M059J (cell line): ENCODE data around the gene MMP24OS. TPM values are rescaled to one million over a fixed set of nuclear protein-coding genes. Genes with fewer than 3 reads are reported as not detected.
A peak's percentile ranks its signal among the peaks of the same experiment; 100 is the strongest.

Experiments
- DNase-seq: peaks from one replicate; pipeline ENCODE4 v3.0.0-alpha.2; 2012; ENCODE audit warnings: low read depth
- total RNA-seq: library from RNA; depleted of rRNA; stranded (reverse); fragments of >200 nt; shearing (Covaris generic); gene quantifications from 2 replicates; pipeline ENCODE4 v1.2.3, GENCODE V29; 2014

MMP24OS gene
- total RNA-seq, 1 experiment from 2014 or later, result 19.4 TPM

DNA sequence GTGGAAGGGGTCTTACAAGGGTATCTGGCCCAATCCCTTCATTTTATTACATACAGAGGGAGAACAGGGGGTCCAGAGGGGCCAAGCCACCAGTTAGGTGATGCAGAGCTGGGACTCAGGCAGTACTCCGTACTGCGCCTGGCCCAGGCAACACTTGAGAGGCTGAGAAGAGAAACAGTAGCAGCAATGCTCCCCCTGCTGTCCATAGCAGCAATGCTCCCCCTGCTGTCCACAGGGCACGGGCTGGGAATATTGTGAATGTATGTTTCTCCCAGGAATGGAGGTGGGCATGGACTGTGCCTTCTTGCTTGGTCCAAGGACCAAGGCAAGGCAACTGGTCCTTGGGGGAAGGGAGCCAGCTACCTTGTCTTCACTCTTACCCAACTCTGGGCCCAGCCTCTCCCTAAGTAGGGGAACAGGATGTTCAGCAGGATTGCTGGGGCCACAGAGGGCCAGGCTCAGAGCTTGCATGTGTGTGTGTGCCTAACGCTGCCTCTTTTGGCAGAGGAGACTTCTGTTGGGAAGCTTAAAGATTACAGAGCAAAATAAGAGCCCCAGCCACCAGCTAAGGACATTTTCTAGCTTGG, 29.1 kb upstream of the MMP24OS start:
- peak; percentile 90 for DNase-seq

DNA sequence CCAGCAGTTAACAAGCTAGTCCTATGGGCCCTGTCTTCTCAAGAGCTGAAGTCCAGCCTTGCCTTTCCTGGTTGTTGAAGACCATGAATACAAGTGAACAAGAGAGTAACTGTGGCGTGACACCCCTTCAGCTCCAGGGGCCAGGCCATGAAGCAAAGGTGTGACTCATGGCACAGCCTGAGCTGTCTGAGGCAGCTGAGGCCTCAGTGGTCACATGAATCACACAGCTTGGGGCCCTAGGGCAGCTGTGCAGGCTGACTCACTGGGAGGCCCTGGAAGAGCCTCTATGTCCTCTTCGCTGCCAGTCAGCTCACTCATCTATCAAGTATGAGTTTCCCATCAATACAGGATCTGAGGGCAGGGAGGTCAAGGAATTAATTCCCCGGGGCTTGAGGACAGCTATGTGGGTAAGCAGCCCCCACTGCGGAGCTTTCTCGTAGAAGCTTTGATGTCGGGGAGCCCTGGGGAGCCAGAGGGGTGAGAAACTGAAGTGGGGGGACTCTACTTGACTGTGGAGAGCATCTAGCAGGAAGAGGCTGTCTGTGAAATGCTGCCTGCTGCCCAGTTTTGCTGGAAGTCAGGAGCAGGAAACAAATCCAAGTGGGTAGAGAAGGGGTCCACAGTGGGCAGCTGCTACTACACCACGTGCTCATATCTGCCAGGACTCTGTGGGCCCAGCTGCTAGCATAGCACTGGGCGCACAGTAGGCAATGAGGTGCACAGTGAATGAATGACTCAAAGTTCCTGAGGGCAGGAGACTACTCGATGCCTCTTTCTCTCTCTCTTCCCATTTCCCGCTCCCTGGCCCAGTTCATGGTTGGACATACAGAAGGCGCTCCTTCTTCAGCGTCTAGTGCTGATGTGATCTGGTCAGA, 28.0 kb upstream of the MMP24OS start:
- peak; percentile 100 for DNase-seq

DNA sequence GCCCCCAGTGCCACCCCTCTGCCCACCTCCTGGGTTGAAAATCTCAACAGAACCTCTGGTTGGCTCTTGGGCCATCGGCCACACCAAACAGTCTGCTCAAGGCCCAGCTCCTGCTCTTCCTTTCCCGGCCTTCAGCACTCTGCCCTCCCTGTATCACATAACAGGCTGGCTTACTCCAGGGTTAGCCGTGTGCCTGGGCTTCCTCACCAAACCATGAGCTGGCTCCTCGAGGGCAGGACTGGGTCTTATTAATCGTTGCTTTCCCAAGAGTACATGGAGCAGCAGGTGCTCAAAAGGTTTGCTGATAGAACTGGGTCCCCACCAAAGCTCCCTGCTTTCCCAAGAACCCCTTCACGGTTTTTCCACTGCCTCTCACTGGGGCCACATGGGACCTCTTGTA, 27.0 kb upstream of the MMP24OS start:
- DNase-seq, result peak; percentile 66

GRCh38 chr20:35303735-35304491, 26.0 kb upstream of the MMP24OS start:
- DNase-seq, result peak; percentile 96

GRCh38 chr20:35303382-35303734, 25.4 kb upstream of the MMP24OS start:
- peak; percentile 30 for DNase-seq

DNA sequence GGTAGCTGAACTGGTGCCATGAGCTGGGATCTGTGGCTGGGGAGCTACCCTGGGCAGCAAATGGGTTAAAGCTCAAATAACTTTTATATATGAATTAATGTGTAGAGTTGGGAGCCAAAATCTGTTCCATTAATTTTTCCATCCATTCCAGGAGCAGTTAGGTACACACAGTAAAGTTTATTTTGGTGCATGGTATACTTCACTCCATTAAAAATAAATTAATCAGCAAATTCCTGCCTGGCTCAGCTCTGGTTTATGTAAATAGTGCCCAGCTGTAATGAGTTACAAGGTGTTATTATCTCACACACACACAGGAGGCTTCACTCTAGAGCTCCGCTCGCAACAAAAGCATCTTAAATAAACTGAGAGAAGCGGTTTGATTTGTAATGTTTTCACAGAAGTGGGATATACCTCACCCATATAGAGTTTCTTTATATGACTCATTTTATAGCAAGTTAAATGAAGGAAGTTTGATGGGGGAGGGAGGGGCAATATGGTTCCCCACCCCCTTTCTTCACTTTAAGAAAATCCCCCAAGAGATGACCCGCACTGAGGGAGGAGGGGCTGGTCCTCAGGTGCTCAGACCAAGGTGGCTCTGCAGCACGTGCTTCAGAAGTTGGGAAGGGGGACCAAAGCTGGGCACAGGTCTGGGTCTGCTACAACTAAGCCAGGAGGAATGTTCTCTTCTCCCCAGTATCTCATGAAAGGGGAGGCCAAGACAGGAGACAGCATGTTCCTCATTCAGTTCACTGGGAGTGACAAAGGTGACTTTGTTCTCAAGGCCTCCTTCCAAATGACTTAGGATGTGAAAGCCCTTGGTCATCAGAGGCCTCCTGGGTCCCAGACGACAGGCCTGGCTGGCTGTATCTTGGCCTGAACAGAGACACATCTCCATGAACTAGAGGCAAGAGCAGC, 24.8 kb upstream of the MMP24OS start:
- peak; percentile 73 for DNase-seq

GRCh38 chr20:35301426-35301825, 23.5 kb upstream of the MMP24OS start:
- no peak for DNase-seq

DNA sequence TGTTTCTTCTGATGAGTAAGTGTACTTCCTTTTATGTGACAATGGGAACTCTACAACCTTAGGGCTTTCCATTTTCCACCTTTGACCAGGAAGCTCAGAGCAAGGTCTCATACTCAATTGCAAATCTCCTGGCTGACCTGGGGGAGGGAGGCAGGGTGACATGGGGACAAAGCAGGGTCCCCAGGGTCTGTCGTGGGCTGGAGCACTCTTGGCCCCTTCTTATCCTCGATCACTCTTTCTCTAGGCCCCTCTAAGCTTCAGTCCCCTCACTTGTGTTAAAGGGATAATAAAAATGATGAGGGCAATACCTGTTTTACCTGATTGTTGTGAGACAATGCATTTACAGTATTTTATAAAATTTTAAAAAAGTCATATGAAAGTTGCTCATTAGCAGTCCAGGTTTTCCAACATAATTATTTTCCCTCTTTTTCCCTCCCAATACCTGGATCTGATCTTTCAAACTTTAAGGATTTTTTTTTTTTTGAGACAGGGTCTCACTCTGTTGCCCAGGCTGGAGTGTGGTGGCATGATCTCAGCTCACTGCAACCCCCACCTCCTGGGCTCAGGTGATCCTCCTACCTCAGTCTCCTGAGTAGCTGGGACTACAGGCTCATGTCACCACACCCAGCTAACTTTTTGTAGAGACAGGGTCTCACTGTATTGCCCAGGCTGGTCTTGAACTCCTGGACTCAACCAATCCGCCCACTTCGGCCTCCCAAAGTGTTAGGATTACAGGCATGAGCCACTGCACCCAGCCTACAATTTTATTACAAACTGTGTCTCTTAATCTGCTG, 22.7 kb upstream of the MMP24OS start:
- no peak for DNase-seq

- no peak for DNase-seq
Observed at GRCh38 chr20:35299780-35300179, 21.9 kb upstream of the MMP24OS start.

- no peak for DNase-seq
Observed at GRCh38 chr20:35298264-35298663, 20.3 kb upstream of the MMP24OS start.

DNA sequence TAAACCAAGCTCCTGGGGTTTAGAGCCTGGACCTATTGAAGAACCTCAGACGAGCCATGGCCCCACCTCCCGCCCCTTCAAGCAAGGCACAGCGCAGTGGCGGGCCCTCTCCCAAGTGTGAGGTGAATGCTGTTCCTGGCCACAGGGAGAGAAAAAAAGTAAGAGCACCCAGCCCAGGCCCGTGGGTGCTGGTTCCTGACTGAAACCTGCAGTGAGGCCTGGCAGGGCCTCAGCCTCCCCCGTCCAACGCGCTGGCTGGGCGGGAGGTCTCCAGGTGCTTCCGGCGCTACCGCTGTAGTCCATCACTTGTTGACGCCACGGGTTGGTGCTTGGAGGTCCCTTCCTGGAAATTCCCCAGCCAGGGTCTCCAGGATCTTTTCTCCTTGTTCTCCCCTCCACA, 19.8 kb upstream of the MMP24OS start:
- DNase-seq, result no peak

- DNase-seq, result peak; percentile 63
Observed at GRCh38 chr20:35297155-35297554, 19.2 kb upstream of the MMP24OS start.

GRCh38 chr20:35296101-35296554, 18.2 kb upstream of the MMP24OS start:
- DNase-seq, result no peak

DNA sequence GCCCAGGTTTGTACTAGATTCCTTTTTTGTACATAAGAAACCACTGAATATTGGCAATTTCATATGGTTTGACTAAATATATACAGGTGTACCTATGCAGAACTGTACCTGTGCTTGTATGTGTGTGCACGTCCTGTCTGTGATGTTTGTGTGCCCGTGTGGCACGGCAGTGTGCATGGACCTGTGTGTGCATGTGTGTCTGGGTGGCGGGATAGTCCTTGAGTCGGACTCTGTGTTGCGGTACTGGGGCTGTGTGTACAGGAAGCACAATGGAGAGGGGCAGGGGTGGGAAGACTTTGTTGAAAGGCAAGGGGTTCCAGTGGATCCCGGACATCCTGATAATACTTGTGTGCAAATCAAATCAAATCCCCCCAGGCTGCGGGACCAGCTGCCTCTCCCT, 17.8 kb upstream of the MMP24OS start:
- no peak for DNase-seq

GRCh38 chr20:35295058-35295457, 17.1 kb upstream of the MMP24OS start:
- DNase-seq, result no peak

GRCh38 chr20:35294293-35294685, 16.4 kb upstream of the MMP24OS start:
- DNase-seq, result no peak

DNA sequence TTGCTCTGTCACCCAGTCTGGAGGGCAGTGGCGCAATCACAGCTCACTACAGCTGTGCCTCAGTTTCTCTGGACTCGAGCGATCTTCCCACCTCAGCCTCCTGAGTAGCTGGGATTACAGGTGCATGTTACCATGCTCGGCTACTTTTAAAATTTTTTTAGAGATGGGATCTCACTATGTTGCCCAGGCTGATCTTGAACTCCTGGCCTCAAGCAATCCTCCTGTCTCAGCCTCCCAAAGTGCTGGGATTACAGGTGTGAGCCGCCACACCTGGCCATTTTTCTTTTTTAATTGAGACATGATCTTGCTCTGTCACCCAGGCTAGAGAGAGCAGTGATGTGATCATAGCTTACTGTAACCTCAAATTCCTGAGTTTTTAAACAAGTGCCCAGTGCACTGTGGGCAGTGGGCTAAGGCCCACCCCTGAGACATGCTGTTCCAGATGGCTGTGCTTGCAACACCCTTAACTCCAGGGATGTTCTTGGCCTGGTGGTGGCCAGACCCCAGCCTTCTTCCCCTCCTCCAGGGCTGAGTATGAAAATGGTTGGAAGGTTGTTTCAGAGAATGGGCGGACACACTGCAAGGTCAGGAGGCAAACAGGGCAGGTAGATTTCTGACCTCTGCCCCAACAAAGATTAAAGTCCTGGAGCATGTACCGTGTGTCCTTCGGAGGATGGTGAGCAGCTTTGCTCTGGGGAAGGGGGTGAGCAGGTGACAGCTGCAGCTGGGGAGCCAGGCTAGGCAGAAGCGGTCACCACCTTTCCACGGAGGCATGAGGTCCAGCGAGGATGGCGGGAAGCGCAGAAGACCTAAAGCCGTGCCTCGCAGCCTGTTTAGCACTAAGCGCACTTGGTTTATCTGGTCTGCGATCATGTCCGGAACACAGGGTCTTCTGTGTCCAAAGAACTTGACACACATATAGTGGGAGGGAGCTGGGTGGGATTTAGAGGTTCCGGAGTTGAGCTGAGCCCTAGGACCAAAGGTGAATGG, 15.7 kb upstream of the MMP24OS start:
- DNase-seq, result no peak

- DNase-seq, result no peak
Observed at GRCh38 chr20:35292504-35293285, 14.8 kb upstream of the MMP24OS start.
